ENCODE results near the gene PCOLCE2.

GRCh38 chr3:142888099-142888480 lies 793 bp downstream of the PCOLCE2 start:
- TF ChIP-seq POLR2A (IDR thresholded peaks at IDR 0.05) (no peak), EP300 (IDR thresholded peaks at IDR 0.05) (no peak)
- TF ChIP-seq, protein P1, sequence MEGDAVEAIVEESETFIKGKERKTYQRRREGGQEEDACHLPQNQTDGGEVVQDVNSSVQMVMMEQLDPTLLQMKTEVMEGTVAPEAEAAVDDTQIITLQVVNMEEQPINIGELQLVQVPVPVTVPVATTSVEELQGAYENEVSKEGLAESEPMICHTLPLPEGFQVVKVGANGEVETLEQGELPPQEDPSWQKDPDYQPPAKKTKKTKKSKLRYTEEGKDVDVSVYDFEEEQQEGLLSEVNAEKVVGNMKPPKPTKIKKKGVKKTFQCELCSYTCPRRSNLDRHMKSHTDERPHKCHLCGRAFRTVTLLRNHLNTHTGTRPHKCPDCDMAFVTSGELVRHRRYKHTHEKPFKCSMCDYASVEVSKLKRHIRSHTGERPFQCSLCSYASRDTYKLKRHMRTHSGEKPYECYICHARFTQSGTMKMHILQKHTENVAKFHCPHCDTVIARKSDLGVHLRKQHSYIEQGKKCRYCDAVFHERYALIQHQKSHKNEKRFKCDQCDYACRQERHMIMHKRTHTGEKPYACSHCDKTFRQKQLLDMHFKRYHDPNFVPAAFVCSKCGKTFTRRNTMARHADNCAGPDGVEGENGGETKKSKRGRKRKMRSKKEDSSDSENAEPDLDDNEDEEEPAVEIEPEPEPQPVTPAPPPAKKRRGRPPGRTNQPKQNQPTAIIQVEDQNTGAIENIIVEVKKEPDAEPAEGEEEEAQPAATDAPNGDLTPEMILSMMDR (IDR thresholded peaks at IDR 0.05), result no peak

All from ovary (tissue), 3 donors.